GM18520 (cell line): ENCODE data around the gene ICAM1.

ENCODE experiments used
- ATAC-seq: cut with Tn5 transposase; IDR thresholded peaks from one replicate; pipeline ENCODE4 v1.9.1; 2021; ENCODE audit not compliant: unreplicated experiment

Gene ICAM1

DNA sequence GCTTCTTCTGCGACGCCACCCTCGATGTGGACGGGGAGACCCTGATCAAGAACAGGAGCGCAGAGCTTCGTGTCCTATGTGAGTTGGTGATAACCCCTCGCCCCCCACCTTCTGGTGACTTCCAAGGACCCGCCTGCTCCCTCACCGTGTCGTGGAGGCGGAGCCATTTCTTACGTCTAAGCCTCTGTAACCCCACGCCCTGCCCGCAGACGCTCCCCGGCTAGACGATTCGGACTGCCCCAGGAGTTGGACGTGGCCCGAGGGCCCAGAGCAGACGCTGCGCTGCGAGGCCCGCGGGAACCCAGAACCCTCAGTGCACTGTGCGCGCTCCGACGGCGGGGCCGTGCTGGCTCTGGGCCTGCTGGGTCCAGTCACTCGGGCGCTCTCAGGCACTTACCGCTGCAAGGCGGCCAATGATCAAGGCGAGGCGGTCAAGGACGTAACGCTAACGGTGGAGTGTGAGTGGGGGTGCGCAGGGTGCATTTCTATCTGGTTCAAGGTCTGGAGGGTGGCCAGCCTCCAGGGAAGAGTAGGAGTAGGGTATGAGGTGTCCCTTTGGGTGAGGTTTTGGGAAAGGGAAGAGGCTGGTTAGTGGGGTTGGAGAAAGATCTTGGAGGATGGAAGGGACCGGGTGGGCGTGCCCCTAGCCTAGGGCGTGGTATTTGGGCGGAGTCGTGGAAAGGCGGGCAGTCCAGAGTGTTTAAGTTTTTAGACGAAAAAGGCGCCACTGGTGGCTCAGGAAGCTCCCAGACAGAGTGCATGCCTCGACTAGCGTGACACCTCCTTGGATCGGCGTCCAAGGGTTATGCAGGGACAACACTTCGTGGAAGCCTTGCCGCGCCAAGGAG is 22.1 kb downstream of the ICAM1 start:
- ATAC-seq: no peak

DNA sequence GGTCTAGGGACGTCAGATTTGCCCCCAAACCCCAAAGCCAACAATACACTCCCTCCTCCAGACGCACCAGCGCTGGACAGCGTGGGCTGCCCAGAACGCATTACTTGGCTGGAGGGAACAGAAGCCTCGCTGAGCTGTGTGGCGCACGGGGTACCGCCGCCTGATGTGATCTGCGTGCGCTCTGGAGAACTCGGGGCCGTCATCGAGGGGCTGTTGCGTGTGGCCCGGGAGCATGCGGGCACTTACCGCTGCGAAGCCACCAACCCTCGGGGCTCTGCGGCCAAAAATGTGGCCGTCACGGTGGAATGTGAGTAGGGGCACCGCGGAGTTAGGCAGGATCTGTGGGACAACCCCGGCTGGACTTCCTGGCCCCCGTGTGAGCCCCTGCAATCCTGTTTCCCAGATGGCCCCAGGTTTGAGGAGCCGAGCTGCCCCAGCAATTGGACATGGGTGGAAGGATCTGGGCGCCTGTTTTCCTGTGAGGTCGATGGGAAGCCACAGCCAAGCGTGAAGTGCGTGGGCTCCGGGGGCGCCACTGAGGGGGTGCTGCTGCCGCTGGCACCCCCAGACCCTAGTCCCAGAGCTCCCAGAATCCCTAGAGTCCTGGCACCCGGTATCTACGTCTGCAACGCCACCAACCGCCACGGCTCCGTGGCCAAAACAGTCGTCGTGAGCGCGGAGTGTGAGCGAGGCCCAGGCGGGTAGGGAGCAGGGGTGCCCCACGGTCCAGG is 22.9 kb downstream of the ICAM1 start:
- ATAC-seq: no peak

DNA sequence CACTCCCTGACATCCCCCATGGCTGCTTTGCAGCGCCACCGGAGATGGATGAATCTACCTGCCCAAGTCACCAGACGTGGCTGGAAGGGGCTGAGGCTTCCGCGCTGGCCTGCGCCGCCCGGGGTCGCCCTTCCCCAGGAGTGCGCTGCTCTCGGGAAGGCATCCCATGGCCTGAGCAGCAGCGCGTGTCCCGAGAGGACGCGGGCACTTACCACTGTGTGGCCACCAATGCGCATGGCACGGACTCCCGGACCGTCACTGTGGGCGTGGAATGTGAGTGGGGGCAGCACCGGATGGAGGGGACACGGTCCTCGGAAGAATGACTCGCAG is 23.4 kb downstream of the ICAM1 start:
- ATAC-seq: no peak

DNA sequence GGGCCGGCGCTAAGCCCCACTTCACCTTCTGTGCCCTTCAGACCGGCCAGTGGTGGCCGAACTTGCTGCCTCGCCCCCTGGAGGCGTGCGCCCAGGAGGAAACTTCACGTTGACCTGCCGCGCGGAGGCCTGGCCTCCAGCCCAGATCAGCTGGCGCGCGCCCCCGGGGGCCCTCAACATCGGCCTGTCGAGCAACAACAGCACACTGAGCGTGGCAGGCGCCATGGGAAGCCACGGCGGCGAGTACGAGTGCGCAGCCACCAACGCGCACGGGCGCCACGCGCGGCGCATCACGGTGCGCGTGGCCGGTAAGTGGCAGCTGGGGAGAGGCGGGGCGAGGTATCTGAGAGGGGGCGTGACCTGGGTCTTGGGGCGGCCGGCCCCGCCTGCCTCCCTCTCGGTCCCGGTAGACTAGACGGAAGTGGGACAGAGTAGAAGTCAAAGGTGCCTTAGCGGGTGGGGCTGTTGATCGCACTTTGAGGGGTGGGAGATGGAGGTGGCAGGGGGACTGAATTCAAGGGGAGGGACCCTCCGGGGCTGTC is 24.5 kb downstream of the ICAM1 start:
- ATAC-seq: no peak

DNA sequence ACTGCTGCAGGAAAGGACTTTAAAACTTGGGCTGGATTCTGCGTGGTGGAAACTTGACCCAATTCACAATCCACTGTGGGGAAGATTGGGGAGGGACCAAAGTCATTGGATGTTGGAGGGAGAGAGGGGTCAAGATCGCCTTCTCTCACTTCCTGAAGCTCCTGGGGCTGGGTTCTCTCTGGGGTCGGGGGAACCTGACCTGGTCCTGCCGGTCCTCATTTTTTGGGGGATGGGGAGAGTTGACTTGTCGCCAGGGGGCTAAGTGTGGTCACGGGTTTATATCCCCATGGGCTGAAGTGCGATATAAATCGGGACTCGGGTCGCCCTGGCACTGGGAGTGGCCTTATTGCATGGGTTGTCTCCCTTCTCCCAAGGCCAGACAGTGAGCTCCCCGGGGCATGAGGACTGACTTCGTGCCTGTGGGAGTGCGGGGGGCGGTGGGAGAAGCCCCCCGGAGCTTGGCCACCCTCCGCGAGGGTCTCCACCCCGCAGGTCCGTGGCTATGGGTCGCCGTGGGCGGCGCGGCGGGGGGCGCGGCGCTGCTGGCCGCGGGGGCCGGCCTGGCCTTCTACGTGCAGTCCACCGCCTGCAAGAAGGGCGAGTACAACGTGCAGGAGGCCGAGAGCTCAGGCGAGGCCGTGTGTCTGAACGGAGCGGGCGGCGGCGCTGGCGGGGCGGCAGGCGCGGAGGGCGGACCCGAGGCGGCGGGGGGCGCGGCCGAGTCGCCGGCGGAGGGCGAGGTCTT is 25.1 kb downstream of the ICAM1 start:
- ATAC-seq: no peak

GRCh38 chr19:10299545-10300458 is 28.9 kb downstream of the ICAM1 start:
- ATAC-seq: no peak

- ATAC-seq: no peak
Observed at GRCh38 chr19:10305139-10305806, 34.4 kb downstream of the ICAM1 start.

GRCh38 chr19:10306327-10306726 is 35.4 kb downstream of the ICAM1 start:
- no peak for ATAC-seq

GRCh38 chr19:10309423-10309822 is 38.5 kb downstream of the ICAM1 start, which contains the start of gene ZGLP1:
Gene ZGLP1 (minus strand): TSS chr19:10309815.
- ATAC-seq: no peak

DNA sequence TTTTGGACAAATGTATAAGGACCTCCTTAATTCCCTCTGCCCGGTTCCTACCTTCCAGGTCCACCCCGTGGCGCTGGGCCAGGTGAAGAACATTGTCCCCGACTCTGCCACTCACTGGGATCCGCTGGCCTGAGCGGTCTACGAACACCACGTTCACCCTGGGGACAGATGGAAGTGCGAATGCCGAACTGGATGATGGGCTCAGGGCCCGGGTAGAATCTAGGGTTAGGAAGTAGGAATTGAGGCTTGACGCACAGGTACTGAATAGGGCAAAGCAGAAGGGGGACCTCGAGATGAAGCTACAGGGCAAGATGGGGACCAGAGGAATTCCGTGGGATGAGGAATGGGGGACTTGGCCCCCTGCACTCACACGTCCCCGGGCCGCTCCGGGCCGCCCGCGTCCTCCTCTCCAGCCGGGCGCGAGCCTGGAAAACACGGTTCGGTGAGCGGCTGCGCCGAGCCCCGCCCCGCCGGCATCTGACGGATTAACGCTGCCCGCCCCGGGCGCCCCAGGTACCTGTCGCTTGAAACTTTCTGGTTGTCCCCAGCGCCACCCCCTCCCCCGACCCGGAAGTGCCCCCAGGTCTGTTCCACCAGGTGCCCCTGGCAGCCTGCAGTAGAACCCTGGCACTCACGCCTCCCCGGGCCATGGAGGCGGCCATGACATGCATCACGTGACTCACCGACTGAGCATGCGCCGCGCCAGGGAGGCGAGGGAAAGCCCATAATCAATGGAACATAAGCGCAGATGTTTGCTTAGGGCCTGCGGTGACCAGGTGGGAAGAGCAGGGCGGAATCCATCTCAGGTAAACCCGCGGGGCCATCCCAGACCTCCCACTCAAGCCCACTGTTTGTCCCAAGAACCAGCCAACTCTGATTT is 44.7 kb downstream of the ICAM1 start, which contains the start of gene FDX2:
Gene FDX2 (minus strand): TSS at position 681 of the 880 bp plus-strand sequence. CDS start 19 bp downstream, at position 662.
- ATAC-seq: no peak

DNA sequence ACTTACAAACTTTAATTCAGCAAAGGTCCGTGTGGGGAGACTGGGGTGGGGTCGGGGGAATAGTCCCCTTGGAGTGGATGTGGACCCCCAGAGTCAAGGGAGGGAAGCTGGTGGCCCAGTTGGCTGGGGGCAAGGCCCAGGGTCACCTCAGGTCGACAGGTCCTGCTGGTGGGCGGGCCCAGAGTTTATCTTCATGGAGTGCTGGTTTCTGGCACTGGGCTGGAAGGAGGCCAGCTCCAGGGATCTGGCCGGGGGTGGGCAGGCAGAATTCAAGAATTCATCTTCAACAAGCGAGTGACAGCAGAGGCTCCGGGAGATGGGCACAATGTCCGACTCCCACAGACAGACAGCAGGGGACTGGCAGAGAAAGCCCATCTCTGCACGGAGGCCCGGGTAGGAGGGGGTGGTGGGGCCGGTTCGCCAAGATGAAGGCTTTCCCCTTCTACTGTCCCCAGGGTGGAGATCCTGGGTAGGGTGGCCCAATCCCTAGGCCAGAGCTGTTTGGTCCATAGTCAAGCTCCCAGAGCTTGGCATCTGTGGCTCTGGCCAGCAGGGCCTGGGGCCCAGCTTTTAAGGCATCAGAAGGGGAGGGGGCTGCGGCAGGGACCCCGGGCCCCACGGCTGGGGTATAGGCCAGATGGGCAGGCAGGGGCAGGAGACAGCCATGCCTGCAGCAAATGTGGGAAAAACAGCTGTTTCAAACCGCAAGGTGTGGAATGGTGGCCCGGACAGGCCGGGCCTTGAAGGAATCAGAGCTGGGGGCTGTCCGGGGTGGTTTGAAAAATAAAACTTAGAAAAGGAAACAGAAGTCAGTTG is 45.5 kb downstream of the ICAM1 start:
- ATAC-seq: no peak

GRCh38 chr19:10317045-10317856 is 46.3 kb downstream of the ICAM1 start:
- no peak for ATAC-seq

GRCh38 chr19:10317857-10318462 is 47.0 kb downstream of the ICAM1 start:
- no peak for ATAC-seq

DNA sequence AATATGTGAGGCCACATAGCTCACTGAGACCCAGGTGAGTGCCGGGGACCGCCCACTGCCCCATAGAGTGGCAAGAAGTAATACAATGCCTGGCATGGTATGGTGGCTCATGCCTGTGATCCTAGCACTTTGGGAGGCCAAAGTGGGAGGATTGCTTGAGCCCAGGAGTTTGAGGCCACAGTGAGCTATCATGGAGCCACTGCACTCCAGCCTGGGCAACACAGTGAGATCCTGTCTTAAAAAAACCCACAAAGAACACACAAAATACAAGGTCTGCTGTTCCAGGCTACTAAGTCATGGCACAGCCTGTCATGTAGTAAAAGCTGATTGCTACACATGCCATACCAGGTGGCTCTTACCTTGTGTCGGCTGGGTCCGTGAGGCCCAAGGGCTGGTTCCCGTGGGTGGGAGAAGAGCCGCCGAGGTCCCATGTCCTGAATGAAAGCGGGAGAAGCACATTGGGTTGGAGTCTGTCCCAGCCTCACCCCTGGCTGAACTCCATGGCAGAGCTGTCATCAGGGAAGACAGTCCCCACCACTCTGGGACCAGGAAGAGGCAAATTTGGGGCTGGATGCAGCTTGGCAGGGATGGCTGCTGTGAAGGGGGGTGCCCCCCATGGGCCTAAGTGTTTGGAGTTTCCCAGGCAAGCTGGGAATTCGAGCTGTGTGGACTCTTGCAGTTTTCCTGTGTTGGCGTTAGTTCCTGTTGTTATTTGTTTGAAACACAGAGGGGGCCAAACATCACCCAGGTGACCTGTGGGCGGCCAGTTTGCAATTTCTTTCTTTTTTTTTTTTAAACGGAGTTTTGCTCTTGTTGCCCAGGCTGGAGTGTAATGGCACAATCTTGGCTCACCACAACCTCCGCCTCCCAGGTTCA is 48.1 kb downstream of the ICAM1 start:
- no peak for ATAC-seq

DNA sequence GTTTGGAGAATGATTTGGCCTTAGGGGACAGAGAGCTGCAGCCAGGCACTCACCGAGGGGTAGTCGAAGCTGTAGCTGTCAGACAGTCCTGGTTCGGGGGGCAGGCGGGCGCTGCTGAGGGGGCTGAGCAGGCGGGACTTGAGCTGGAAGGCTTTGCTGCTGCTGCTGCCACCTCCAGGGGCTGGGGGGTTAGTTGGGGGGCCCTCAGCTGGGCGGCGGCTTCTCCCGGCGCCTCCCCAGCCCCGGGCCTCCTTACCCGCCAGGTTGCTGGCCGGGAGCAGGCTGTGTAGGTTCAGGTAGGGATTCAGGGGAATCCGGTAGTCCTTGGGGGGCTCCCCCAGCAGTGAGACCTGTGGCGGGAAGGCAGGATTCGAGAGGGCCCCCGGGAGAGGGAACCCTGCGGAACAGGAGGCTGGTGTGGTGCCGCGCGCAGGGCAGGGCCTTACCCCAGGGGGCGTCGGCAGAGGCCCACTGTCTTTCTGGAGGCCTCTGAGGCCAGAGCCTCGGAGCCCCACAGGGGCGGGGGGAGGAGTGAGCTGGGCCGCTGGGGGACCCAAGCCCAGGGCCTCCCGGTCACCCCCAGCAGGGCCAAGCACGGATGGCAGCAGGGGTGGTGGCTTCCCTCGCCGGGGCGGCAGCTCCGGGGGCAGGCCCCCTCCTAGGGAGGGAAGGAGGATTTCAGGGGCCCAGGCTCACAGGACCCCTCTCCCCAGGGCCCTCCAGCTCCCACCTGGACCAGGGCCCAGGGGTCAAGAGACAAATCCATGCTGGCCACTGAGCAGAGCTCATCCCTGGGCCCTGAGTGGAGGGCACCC is 49.9 kb downstream of the ICAM1 start:
- ATAC-seq: no peak
